HG02588 (cell line): ENCODE measurements around the gene ABHD5.

Experiments
- ATAC-seq: cut with Tn5 transposase; IDR thresholded peaks from one replicate; pipeline ENCODE4 v1.9.1; 2021; ENCODE audit warnings: mild to moderate bottlenecking, moderate library complexity; ENCODE audit not compliant: unreplicated experiment

Gene ABHD5

GRCh38 chr3:43709022-43709421, 18.3 kb downstream of the ABHD5 start:
- no peak for ATAC-seq

- ATAC-seq: no peak
Observed at GRCh38 chr3:43710607-43711006, 19.9 kb downstream of the ABHD5 start.

GRCh38 chr3:43718296-43718695, 27.6 kb downstream of the ABHD5 start:
- ATAC-seq: no peak

GRCh38 chr3:43723121-43723734, 32.5 kb downstream of the ABHD5 start:
- no peak for ATAC-seq

- ATAC-seq: no peak
Observed at GRCh38 chr3:43726521-43726920, 35.8 kb downstream of the ABHD5 start.

GRCh38 chr3:43727930-43728329, 37.2 kb downstream of the ABHD5 start:
- no peak for ATAC-seq

- ATAC-seq: no peak
Observed at GRCh38 chr3:43728476-43728875, 37.7 kb downstream of the ABHD5 start.

GRCh38 chr3:43728947-43729346, 38.2 kb downstream of the ABHD5 start:
- no peak for ATAC-seq

GRCh38 chr3:43729707-43730414, 39.1 kb downstream of the ABHD5 start:
- no peak for ATAC-seq

GRCh38 chr3:43732747-43733425, 42.1 kb downstream of the ABHD5 start:
- no peak for ATAC-seq

GRCh38 chr3:43733459-43734384, 43.0 kb downstream of the ABHD5 start:
- no peak for ATAC-seq

GRCh38 chr3:43734685-43735084, 43.9 kb downstream of the ABHD5 start:
- no peak for ATAC-seq

GRCh38 chr3:43735618-43736017, 44.9 kb downstream of the ABHD5 start:
- no peak for ATAC-seq

- no peak for ATAC-seq
Observed at GRCh38 chr3:43736558-43737440, 46.1 kb downstream of the ABHD5 start.

GRCh38 chr3:43738305-43738704, 47.6 kb downstream of the ABHD5 start:
- ATAC-seq: no peak

GRCh38 chr3:43742920-43743319, 52.2 kb downstream of the ABHD5 start:
- no peak for ATAC-seq

GRCh38 chr3:43747641-43748040, 56.9 kb downstream of the ABHD5 start:
- ATAC-seq: no peak

GRCh38 chr3:43748179-43748578, 57.4 kb downstream of the ABHD5 start:
- no peak for ATAC-seq

GRCh38 chr3:43748645-43749044, 57.9 kb downstream of the ABHD5 start:
- no peak for ATAC-seq

GRCh38 chr3:43752905-43753304, 62.2 kb downstream of the ABHD5 start:
- ATAC-seq: no peak
